AG04450 (cell line): ENCODE results near the gene PLK5. TPM values are rescaled to one million over a fixed set of nuclear protein-coding genes. Genes with fewer than 3 reads are reported as not detected.
A peak's percentile ranks its signal among the peaks of the same experiment; 100 is the strongest.
"Not testable (repeated sequence)": the region's sequence is repeated elsewhere in the genome, so short reads cannot be mapped to it uniquely, and the experiment has no call there.

Experiments used
- CTCF ChIA-PET: fragments of 300-600, 350-600 bp; formaldehyde crosslinking; extraction: SDS; loops from one replicate; lab custom pipeline; 2022; ENCODE audit warnings: antibody characterized with exemption, inconsistent platforms; lab: Charles Lee
- POLR2A ChIA-PET: fragments of 350-600 bp; formaldehyde crosslinking; extraction: SDS; loops from one replicate; lab custom pipeline; 2021; ENCODE audit warnings: antibody characterized with exemption, inconsistent platforms; lab: Yijun Ruan, JAX
- DNase-seq: peaks from one replicate; pipeline ENCODE4 v3.0.0-alpha.2; 2011; ENCODE audit warnings: low read depth, low spot score
- H3K27ac ChIP-seq: one replicate; pipeline ENCODE4 v1.5.1; 2012; ENCODE audit warnings: low read depth, low read length, control low read depth
- H3K27me3 ChIP-seq: one replicate; pipeline ENCODE4 v1.6.0; 2012; ENCODE audit warnings: low read length; ENCODE audit not compliant: control insufficient read depth, insufficient read depth
- H3K4me3 ChIP-seq: 2 replicates; pipeline ENCODE4 v1.5.1; 2011; ENCODE audit warnings: mild to moderate bottlenecking, low read depth, low read length, control low read depth
- H3K9me3 ChIP-seq: 2 replicates; pipeline ENCODE4 v1.5.1; 2012; ENCODE audit warnings: low read length; ENCODE audit not compliant: control insufficient read depth, insufficient read depth
- polyA plus RNA-seq: library from polyadenylated mRNA; depleted of rRNA; stranded (reverse); fragments of >200 nt; gene quantifications from 2 replicates; pipeline ENCODE4 v1.2.3, GENCODE V29; 2011
- TF ChIP-seq, protein P1 (sequence below): IDR thresholded peaks from 2 replicates; pipeline ENCODE4 v1.5.1; 2011; ENCODE audit warnings: low read depth, low read length, control low read depth, inconsistent platforms

Gene PLK5
- polyA plus RNA-seq, 1 experiment = not detected

DNA sequence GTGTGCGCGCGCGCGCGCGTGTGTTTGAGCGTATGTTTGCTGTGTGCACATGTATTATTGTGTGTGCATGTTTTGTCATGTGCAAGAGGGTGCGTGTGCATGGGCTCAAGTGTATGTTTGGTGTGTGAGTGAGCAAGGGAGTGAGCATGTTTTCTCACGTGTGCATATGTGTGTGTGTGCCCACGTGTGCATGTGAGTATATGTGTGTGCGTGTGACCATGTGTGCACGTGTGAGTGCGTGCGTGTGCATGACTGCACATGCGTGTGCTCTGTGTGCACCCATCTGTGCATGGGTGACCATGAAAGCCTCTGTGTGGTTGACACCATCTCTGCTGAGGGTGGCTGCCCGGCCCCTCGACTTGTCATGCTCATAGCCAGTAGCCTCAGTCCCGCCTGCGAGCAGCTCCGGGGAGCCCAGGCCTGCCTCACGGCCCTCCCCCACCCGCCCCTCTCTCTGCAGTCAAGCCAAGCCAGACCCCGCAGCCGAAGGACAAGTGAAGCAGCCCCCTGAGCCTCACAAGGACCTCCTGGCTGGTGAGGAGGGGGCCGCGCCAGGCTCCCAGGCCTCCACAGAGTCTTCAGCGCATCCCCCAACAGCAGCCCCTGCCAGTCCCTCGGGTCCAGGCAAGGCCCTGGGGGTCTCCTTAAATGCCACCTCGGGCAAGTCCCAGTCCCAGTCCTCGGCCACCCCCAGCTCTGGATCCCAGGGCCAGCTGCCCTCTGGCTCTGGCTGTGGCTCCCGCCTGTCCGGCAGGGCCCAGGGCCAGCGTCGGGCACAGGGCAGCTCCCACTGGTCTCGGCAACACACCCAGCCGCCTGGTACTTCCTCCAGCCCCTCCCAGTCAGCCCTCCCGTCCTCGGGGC lies 26.9 kb upstream of the PLK5 start:
- ChIA-PET CTCF (no interaction called here), POLR2A (no interaction called here)
- Histone ChIP-seq H3K9me3 (peaks cover 4% of the 10 kb centered on the region), H3K4me3 (no peak overlapping the region), H3K27ac (peak overlapping the region; percentile 2), H3K27me3 (peaks cover 17% of the 10 kb centered on the region)
- DNase-seq = no peak
- TF ChIP-seq, protein P1, sequence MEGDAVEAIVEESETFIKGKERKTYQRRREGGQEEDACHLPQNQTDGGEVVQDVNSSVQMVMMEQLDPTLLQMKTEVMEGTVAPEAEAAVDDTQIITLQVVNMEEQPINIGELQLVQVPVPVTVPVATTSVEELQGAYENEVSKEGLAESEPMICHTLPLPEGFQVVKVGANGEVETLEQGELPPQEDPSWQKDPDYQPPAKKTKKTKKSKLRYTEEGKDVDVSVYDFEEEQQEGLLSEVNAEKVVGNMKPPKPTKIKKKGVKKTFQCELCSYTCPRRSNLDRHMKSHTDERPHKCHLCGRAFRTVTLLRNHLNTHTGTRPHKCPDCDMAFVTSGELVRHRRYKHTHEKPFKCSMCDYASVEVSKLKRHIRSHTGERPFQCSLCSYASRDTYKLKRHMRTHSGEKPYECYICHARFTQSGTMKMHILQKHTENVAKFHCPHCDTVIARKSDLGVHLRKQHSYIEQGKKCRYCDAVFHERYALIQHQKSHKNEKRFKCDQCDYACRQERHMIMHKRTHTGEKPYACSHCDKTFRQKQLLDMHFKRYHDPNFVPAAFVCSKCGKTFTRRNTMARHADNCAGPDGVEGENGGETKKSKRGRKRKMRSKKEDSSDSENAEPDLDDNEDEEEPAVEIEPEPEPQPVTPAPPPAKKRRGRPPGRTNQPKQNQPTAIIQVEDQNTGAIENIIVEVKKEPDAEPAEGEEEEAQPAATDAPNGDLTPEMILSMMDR = no peak

DNA sequence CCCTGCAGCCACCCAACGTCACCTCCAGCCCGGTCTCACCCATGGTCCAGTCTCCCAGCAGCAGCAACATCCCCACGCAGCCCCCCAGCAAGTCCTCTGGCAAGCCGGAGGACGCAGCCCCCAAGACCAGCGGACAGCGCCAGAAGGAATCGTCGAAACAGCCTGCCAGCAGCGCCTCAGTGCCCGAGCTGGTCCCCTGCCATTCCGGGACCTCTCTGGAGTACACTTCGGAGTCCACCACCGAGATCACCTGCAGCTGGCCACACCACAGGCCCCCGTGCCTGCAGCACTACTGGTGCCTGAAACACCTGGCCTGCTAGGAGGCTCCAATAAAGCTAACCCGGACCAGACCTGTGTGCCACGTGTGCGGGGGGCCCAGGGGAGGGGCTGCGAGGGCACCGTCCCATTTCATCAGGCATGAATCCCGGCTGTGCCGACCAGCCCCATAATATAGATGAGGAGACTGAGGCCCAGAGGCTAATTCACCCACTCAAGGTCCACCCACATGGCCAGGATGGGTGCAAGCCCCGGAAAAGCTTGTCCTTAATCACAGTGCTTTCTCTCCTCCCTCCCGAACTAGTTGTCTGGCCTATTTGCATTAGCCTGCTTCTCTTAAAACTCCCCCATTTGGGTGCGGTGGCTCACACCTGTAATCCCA lies 26.2 kb upstream of the PLK5 start:
- TF ChIP-seq, protein P1 = no peak
- Histone ChIP-seq H3K4me3 (no peak overlapping the region), H3K27ac (peak overlapping the region; percentile 2), H3K9me3 (peaks cover 4% of the 10 kb centered on the region), H3K27me3 (peaks cover 18% of the 10 kb centered on the region)
- POLR2A ChIA-PET = no interaction called here
- CTCF ChIA-PET = no interaction called here
- no peak for DNase-seq

DNA sequence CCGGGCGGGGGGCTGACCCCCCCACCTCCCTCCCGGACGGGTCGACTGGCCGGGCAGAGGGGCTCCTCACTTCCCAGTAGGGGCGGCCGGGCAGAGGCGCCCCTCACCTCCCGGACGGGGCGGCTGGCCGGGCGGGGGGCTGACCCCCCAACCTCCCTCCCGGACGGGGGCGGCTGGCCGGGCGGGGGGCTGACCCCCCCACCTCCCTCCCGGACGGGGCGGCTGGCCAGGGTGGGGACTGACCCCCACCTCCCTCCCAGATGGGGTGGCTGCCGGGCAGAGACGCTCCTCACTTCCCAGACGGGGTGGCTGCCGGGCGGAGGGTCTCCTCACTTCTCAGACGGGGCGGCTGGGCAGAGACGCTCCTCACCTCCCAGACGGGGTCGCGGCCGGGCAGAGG lies 24.6 kb upstream of the PLK5 start:
- H3K4me3 ChIP-seq, H3K9me3 ChIP-seq, H3K27ac ChIP-seq, DNase-seq, POLR2A ChIA-PET, CTCF ChIA-PET: not testable (repeated sequence)
- peaks cover 22% of the 10 kb centered on the region for H3K27me3 ChIP-seq

DNA sequence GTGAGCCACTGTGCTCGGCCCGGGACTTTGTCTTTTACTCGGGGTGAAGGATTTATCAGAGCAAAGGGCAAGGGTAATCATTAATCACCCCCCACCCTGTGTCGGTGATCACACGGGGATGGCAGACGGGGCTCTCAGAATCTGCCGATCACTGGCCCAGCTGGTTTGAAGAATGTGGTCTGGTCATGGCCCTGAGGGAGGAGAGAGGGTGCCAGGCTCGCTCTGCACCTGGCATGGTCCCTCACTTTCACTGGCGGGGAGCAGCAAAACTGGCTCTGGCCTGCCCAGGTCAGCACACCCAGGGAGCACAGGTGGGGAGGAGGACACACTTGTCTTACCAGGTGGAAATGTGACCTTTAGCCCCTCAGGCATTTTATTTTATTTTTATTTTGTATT lies 22.7 kb upstream of the PLK5 start:
- CTCF ChIA-PET = no interaction called here
- peaks cover 22% of the 10 kb centered on the region for H3K27me3 ChIP-seq

DNA sequence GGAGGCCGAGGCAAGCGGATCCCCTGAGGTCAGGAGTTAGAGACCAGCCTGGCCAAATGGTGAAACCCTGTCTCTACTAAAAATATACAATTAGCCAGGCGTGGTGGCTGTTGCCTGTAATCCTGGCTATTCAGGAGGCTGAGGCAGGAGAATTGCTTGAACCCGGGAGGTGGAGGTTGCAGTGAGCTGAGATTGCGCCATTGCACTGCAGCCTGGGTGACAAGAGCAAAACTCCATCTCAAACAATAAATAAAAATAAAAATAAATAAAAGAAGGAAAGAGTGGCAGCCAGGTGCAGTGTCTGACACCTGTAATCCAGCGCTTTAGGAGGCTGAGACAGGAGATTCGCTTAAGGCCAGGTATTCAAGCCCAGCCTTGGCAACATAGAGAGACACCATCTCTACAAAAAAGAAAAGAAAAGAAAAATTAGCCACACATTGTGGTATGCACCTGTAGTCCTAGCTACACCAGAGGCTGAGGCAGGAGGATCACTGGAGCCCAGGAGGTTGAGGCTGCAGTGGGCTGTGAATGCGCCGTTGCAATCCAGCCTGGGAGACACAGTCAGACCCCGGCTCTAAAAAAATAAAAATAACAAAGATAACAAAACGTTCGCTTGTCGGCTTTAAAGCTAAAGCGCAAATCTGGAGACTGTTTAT lies 21.3 kb upstream of the PLK5 start:
- Histone ChIP-seq H3K4me3 (no peak overlapping the region; the same call in 1 of the 2 replicates), H3K9me3 (peaks cover 15% of the 10 kb centered on the region), H3K27ac (no peak overlapping the region), H3K27me3 (peaks cover 18% of the 10 kb centered on the region)
- CTCF ChIA-PET = no interaction called here
- POLR2A ChIA-PET = interaction anchor here (0.7 kb wide), 1 partner anchor 234 kb away, joined by 12 read pairs; no protein-coding TSS in a partner anchor
- no peak for DNase-seq
- TF ChIP-seq, protein P1 = no peak

More for the DNA sequence above, 22.7 kb upstream of the PLK5 start:
- TF ChIP-seq, protein P1 = no peak
- no peak for DNase-seq
- Histone ChIP-seq H3K9me3 (peaks cover 9% of the 10 kb centered on the region), H3K27ac (no peak overlapping the region), H3K4me3 (no peak overlapping the region)
- POLR2A ChIA-PET = interaction anchor here (1.0 kb wide), 1 partner anchor 10 kb away, joined by 3 read pairs; the partner anchor contains the start of gene REEP6
